ENCODE data around the gene TBL3. TPM values are rescaled to one million over a fixed set of nuclear protein-coding genes. Genes with fewer than 3 reads are reported as not detected.

TBL3 gene
- total and polyA plus RNA-seq, 9 of the 15 experiments (the other 6 are each of a cell fraction or from before 2014, with no cell fraction given) = 0.97 to 117 (median 24.5) TPM

GRCh38 chr16:1983544-1984346 lies 11.9 kb downstream of the TBL3 start, which contains the start of gene GFER (continued):
- TF ChIP-seq ZBTB11 (CRISPR knock-in tag; IDR thresholded peaks at IDR 0.05) (peak in 1 of 3 experiments; percentile 82; a peak in 3 of 6 replicates), MYNN (IDR thresholded peaks at IDR 0.05) (peak; percentile 97; the same call in 1 of the 2 replicates), MYNN (CRISPR knock-in tag; IDR thresholded peaks at IDR 0.05) (peak; percentile 91), ERF (CRISPR knock-in tag; IDR thresholded peaks at IDR 0.05) (no peak), ZBTB12 (CRISPR knock-in tag; IDR thresholded peaks at IDR 0.05) (no peak), FOXA1 (IDR thresholded peaks at IDR 0.05; ENCODE audit: borderline replicate concordance) (no peak), MBD1 (CRISPR knock-in tag; IDR thresholded peaks at IDR 0.05) (no peak), SAFB2 (IDR thresholded peaks at IDR 0.05; ENCODE audit: borderline replicate concordance, low read depth, low read length, severe bottlenecking) (no peak), SIX5 (IDR thresholded peaks at IDR 0.05; ENCODE audit: borderline replicate concordance in 1 of 2, insufficient read depth in 1 of 2, low read depth in 1 of 2, low read length in 2 of 2) (no peak), CTCF (IDR thresholded peaks at IDR 0.05 in 2 of 3, conservative IDR thresholded peaks at IDR 0.05 in 1 of 3; ENCODE audit: insufficient read depth in 2 of 3, low read depth in 1 of 3, low read length in 3 of 3) (peak; percentile 46 to 80 (median 73)), HMGN3 (IDR thresholded peaks at IDR 0.05; ENCODE audit: borderline replicate concordance, extremely low read depth, insufficient read length, low read depth, low read length) (peak; percentile 93), CBFA2T2 (conservative IDR thresholded peaks at IDR 0.05) (no peak), CREB3 (tag; conservative IDR thresholded peaks at IDR 0.05; ENCODE audit: low read depth) (no peak)
